Left cardiac atrium (tissue), 4 donors: ENCODE data around the gene PRKN. TPM values are rescaled to one million over a fixed set of nuclear protein-coding genes. Genes with fewer than 3 reads are reported as not detected.

Experiments used
- ATAC-seq, 2 donors: fragments of 200-7000 bp; cut with Tn5 transposase; one replicate each; pipeline ENCODE4 v1.9.1; 2020; ENCODE audit warnings: mild to moderate bottlenecking in 2 of 2, moderate library complexity in 2 of 2
- DNase-seq: peaks from one replicate; pipeline ENCODE4 v3.0.0-alpha.2; 2020
- intact Hi-C, 2 donors: fragments of 100-400 bp; cut with DNase I; formaldehyde crosslinking; loops; one replicate each; pipeline versions ENCODE4 v1.14.1 to v1.15.1; 2022 to 2023
- total RNA-seq, 2 donors: library from RNA; stranded (reverse); fragmentation: NEBNext Ultra II Directional; extraction: Animal tissue kit (Norgen Biotek cat#: 25700); gene quantifications; one replicate each; pipeline ENCODE4 v1.2.1, GENCODE V29; 2021
- donor health status: DM: no; HTN: yes; CAD: no.
- donor health status: DM: no; HTN: yes; CAD: no; lungs with severe emphysema.
- donor health status: DM: yes; HTN: yes; CAD: no.
- donor health status: Dilated cardiomyopathy.

The PRKN gene
- total RNA-seq, 2 donors from 2014 or later = 13.8 to 22.2 TPM

- DNase-seq (no peak), ATAC-seq (peak in 1 of 2 donors; percentile 78)
- intact Hi-C loops = no loop called here
These were observed 1104.8 kb downstream of the PRKN start for GRCh38 chr6:161622779-161623178.

- ATAC-seq (peak; percentile 55 to 58), DNase-seq (peak; percentile 34)
- intact Hi-C loops = no loop called here
These were observed 1108.6 kb downstream of the PRKN start for GRCh38 chr6:161618831-161619454.

- ATAC-seq (no peak), DNase-seq (no peak)
- intact Hi-C loops = no loop called here
These were observed 1113.9 kb downstream of the PRKN start for GRCh38 chr6:161613711-161614110.

DNA sequence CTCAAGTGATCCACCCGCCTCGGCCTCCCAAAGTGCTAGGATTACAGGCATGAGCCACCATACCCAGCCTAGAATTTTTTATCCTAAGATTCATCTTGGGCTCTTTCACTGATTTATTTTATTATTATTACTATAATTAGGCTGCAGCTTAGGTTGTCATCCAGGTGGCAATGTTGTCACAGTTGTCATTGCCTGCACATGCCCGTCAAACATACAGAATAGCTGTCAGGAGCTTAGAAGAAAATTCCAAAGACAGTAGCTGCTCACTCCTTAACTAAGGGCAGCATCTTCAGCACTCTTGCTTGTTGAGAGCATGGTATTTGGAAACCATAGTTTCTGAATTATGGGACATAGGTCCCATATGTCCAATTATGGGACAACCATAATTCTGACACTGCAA lies 1118.8 kb downstream of the PRKN start:
- intact Hi-C loops = no loop called here
- no peak for ATAC-seq
- DNase-seq = no peak

- ATAC-seq = no peak
- intact Hi-C loops = no loop called here
- DNase-seq = no peak
These were observed 1119.8 kb downstream of the PRKN start for GRCh38 chr6:161607696-161608297.

GRCh38 chr6:161602359-161602758 lies 1125.2 kb downstream of the PRKN start:
- intact Hi-C loops = no loop called here
- DNase-seq (no peak), ATAC-seq (no peak)

DNA sequence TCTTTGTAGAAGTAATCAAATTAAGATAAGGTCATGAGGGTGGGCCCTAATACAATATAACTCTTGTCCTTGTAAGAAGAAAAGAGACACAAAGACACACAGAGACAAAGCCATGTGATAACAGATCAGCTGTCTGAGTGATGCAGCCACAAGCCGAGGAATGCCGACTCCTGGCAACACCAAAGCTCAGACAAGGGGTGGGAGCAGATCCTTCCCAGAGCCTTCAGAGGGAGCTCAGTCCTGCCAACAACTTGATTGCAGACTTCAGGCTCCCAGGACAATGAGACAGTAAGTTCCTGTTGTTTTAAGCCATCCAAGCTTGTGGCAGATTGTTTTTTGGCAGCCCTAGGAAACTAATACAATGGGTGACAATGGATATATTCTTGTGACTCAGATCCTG lies 1128.7 kb downstream of the PRKN start:
- ATAC-seq (no peak), DNase-seq (no peak)
- intact Hi-C loops = no loop called here

- ATAC-seq (no peak), DNase-seq (no peak)
- intact Hi-C loops = no loop called here
These were observed 1130.6 kb downstream of the PRKN start for GRCh38 chr6:161596807-161597520.

- DNase-seq = no peak
- ATAC-seq = no peak
- intact Hi-C loops = no loop called here
These were observed 1133.2 kb downstream of the PRKN start for GRCh38 chr6:161594412-161594811.

DNA sequence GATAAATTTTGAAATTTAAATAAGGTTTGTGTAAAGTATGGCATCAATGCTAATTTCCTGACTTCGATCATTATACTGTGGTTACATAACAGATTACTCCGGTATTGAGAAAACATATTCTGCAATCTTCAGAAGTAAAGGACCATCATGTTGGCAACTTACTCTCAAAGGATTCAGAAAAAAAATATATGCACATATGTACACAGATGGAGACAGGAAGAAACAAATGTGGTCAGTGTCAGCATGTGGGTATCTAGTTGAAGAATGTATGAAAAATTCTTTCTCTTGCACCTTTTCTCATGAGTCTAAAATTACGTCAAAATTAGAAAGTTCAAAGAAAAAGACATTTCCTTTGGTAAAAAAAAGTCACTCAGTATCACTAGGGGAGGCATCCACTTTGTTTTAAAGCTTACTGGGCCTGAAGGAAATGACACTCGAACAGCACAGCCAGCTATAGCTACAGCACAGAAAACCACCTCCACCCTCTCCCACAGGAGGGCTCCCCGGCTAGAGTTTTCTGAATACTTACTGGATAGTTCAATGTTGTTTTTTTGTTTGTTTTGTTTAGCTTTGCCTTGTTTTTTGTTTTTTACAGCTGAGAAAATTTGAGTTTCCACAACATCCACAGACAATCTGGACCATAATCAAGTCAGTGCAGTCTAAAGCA lies 1136.5 kb downstream of the PRKN start:
- DNase-seq (no peak), ATAC-seq (no peak)
- intact Hi-C loops = no loop called here

GRCh38 chr6:161586887-161587286 lies 1140.7 kb downstream of the PRKN start:
- DNase-seq (no peak), ATAC-seq (no peak)
- intact Hi-C loops = no loop called here

GRCh38 chr6:161584621-161585340 lies 1142.8 kb downstream of the PRKN start:
- intact Hi-C loops = no loop called here
- ATAC-seq = no peak
- no peak for DNase-seq

GRCh38 chr6:161584051-161584450 lies 1143.5 kb downstream of the PRKN start:
- DNase-seq = no peak
- no peak for ATAC-seq
- intact Hi-C loops = no loop called here

DNA sequence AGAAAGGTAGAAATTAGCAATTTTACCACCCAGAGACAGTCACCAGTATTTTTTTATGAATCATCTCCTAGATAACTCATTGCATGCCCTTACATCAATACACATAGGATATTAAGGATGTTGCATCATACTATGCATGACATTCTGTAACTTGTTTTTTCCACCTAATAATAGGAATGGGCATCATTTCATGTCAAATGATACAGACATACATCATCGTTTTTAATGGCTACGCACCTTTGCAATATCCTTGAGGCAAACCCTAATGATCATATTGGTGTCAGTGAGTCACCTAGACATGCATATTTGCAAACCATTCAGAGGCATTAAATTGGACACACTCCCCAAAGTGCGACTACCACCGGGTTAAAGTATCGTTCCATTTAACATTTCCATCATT lies 1144.0 kb downstream of the PRKN start:
- ATAC-seq (no peak), DNase-seq (no peak)
- intact Hi-C loops = no loop called here

GRCh38 chr6:161578478-161578877 lies 1149.1 kb downstream of the PRKN start:
- DNase-seq (no peak), ATAC-seq (no peak)
- intact Hi-C loops = no loop called here

GRCh38 chr6:161575523-161576254 lies 1151.9 kb downstream of the PRKN start:
- DNase-seq = no peak
- intact Hi-C loops = no loop called here
- ATAC-seq = no peak

DNA sequence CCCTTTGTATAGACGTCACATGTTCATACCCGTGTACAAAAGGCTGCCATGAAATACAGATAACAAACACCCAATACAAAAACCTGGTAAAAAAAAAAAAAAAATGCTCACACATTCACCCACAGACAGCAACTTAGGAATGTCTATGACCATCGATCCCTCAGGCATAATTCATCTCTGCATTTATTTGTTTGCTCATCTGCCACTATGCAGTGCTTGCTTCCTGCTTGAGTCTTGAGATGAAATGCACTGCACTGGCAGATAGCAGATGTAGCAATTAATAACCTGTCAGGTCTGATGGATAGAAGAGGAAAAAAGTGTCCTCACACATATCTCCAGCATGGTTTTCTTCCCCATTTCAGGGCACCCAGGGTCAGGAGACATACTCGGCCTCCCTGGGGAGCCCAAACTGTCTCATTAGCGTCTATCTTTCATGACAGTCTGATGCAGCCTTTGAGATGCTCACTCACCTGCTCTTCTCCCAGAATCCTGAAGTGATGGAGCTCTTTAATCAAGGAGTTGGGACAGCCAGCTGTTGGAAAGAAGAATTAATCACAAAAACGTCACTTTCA lies 1158.6 kb downstream of the PRKN start:
- intact Hi-C loops = no loop called here
- no peak for DNase-seq
- no peak for ATAC-seq

DNA sequence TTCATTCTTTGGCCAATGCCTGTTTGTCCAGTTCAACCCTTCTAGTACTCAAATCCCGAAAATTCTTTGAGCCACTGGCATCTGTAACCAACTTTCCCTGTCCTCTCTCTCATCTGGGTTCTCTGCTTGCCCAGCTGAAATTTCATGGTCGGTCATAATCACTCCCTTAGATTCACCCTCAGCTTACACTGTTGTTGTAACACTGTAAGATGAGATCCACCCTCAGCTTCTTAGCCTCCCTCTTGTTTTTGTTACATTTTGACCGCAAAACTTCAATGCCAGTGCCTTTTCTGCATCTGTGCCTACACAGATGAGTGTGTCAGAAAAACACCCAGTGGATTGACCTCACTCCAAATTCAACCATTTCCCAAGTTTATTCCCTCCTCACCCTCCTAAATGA lies 1162.6 kb downstream of the PRKN start:
- intact Hi-C loops = no loop called here
- ATAC-seq = no peak

GRCh38 chr6:161561908-161562307 lies 1165.7 kb downstream of the PRKN start:
- intact Hi-C loops = no loop called here
- DNase-seq (no peak), ATAC-seq (no peak)

More for the DNA sequence above, 1162.6 kb downstream of the PRKN start:
- DNase-seq = no peak
